ENCODE measurements around the gene KCNQ2. TPM values are rescaled to one million over a fixed set of nuclear protein-coding genes. Genes with fewer than 3 reads are reported as not detected.

The KCNQ2 gene
- total RNA-seq, 1 experiment from 2014 or later: not detected

DNA sequence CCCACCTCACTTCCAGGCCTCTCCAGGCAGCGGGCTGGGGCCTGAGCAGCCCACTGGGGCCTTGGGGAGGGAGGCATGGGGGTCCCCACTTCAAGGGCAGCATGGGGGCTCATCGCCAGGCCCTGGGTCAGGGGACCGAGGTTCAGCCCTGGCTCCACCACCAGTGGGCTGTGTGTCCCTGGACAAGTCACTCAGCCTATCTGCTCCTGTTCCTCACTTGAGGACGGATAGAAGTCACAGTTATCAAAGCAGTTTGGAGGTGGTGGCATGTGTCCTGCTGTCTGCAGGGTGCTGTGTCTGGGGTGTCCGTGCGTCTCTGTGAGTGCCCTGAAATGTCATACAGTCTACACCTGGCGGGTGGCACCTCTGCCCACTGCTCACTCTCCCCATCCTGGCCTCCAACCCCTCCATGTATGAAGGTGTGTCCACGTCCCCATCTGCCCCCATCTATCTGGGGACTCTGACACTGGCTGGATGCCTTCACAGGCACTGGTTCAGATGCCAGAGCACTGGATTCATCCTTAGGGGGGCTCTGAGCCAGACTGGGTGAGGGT lies 22.8 kb upstream of the KCNQ2 start:
- Mint-ChIP-seq H3K36me3 (ENCODE audit: insufficient read depth, unreplicated experiment) (peaks cover 5% of the 10 kb centered on the region), H3K4me3 (ENCODE audit: unreplicated experiment) (no peak overlapping the region), H3K27me3 (ENCODE audit: insufficient read depth, unreplicated experiment) (no peaks in the 10 kb centered on the region), H3K27ac (ENCODE audit: low read depth, unreplicated experiment) (no peak overlapping the region), H3K4me1 (ENCODE audit: insufficient read depth, unreplicated experiment) (no peaks in the 10 kb centered on the region), H3K9me3 (ENCODE audit: unreplicated experiment) (peaks cover 18% of the 10 kb centered on the region)
- POLR2A ChIA-PET: interaction anchor here (2.5 kb wide), 1 partner anchor 25 kb away, joined by 17 read pairs; the partner anchor contains the start of gene PPDPF
- TF ChIP-seq, protein P1, sequence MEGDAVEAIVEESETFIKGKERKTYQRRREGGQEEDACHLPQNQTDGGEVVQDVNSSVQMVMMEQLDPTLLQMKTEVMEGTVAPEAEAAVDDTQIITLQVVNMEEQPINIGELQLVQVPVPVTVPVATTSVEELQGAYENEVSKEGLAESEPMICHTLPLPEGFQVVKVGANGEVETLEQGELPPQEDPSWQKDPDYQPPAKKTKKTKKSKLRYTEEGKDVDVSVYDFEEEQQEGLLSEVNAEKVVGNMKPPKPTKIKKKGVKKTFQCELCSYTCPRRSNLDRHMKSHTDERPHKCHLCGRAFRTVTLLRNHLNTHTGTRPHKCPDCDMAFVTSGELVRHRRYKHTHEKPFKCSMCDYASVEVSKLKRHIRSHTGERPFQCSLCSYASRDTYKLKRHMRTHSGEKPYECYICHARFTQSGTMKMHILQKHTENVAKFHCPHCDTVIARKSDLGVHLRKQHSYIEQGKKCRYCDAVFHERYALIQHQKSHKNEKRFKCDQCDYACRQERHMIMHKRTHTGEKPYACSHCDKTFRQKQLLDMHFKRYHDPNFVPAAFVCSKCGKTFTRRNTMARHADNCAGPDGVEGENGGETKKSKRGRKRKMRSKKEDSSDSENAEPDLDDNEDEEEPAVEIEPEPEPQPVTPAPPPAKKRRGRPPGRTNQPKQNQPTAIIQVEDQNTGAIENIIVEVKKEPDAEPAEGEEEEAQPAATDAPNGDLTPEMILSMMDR (IDR thresholded peaks at IDR 0.05; ENCODE audit: unreplicated experiment): no peak
- no TSS peak for BruUV-seq (replicated peaks)
- intact Hi-C loops (cut with micrococcal nuclease): no loop called here
- DNase-seq (ENCODE audit: unreplicated experiment): no peak
- CTCF ChIA-PET: interaction anchor here (0.7 to 2.6 kb wide), 15 partner anchors 8 to 480 kb away, joined by 3 to 16 read pairs (median 5); partner anchors contain the start of genes PPDPF and PTK6

- CTCF ChIA-PET: interaction anchor here (0.6 to 1.3 kb wide), 9 partner anchors 9 to 566 kb away, joined by 3 to 5 read pairs (median 3); no protein-coding TSS in a partner anchor
These were observed 22.1 kb upstream of the KCNQ2 start for GRCh38 chr20:63494420-63495166.

DNA sequence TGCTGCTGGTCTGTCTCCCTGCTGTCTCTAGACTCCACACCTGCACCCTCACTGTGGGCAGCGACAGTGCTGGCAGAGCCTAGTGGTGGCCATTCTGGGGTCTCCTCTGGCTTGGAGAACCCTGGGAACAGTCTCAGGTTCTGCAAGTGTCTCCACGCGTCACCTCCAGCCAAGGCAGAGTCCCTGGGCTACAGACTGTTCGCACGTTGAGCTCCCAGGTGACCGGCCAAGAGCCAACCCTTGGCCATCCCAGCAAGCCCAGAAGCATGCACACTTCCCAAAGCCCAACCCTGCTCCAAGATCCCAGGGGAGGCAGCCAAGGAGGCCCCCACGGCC lies 21.6 kb upstream of the KCNQ2 start:
- H3K36me3 Mint-ChIP-seq (ENCODE audit: insufficient read depth, unreplicated experiment): peaks cover 5% of the 10 kb centered on the region
- CTCF ChIA-PET: interaction anchor here (0.6 to 1.3 kb wide), 7 partner anchors 10 to 567 kb away, joined by 3 to 4 read pairs (median 3); no protein-coding TSS in a partner anchor
- no TSS peak for BruUV-seq (replicated peaks)
- H3K9me3 Mint-ChIP-seq (ENCODE audit: unreplicated experiment): peaks cover 18% of the 10 kb centered on the region
- DNase-seq (ENCODE audit: unreplicated experiment): no peak
- no peak overlapping the region for H3K27ac Mint-ChIP-seq (ENCODE audit: low read depth, unreplicated experiment)
- H3K4me1 Mint-ChIP-seq (ENCODE audit: insufficient read depth, unreplicated experiment): no peaks in the 10 kb centered on the region
- intact Hi-C loops (cut with micrococcal nuclease): no loop called here
- TF ChIP-seq, protein P1 (IDR thresholded peaks at IDR 0.05; ENCODE audit: unreplicated experiment): no peak
- no peaks in the 10 kb centered on the region for H3K27me3 Mint-ChIP-seq (ENCODE audit: insufficient read depth, unreplicated experiment)
- POLR2A ChIA-PET: no interaction called here
- no peak overlapping the region for H3K4me3 Mint-ChIP-seq (ENCODE audit: unreplicated experiment)

More at GRCh38 chr20:63494420-63495166, 22.1 kb upstream of the KCNQ2 start:
- Mint-ChIP-seq H3K27me3 (ENCODE audit: insufficient read depth, unreplicated experiment) (no peaks in the 10 kb centered on the region), H3K4me1 (ENCODE audit: insufficient read depth, unreplicated experiment) (no peaks in the 10 kb centered on the region), H3K36me3 (ENCODE audit: insufficient read depth, unreplicated experiment) (peaks cover 5% of the 10 kb centered on the region), H3K27ac (ENCODE audit: low read depth, unreplicated experiment) (no peak overlapping the region), H3K9me3 (ENCODE audit: unreplicated experiment) (peaks cover 18% of the 10 kb centered on the region), H3K4me3 (ENCODE audit: unreplicated experiment) (no peak overlapping the region)
- TF ChIP-seq, protein P1 (IDR thresholded peaks at IDR 0.05; ENCODE audit: unreplicated experiment): no peak
- intact Hi-C loops (cut with micrococcal nuclease): no loop called here
- BruUV-seq (replicated peaks): no TSS peak
- DNase-seq (ENCODE audit: unreplicated experiment): no peak
- POLR2A ChIA-PET: no interaction called here

DNA sequence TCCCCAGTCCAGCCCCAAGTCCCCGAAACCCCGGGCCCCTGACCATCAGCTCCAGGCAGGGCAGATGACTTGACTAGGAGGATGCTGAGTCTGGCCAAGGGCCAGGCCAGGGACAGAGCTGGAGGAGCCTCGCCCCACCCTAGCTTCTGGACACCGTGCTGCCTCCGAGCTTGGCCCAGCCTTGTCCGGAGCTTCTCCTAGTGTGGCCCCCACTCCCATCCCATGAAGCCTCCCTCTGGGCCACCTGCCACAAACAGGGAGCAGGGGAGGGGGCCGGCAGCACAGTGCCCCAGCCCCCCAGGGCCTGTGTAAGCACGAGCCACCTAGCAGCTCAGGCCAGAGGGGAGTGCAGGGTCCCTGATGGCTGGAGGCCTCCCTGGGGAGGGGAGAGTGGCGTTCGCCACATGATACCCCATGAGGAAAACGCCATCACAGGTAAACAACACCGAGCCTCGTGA lies 21.1 kb upstream of the KCNQ2 start:
- TF ChIP-seq, protein P1 (IDR thresholded peaks at IDR 0.05; ENCODE audit: unreplicated experiment): no peak
- peaks cover 18% of the 10 kb centered on the region for H3K9me3 Mint-ChIP-seq (ENCODE audit: unreplicated experiment)
- no peak for DNase-seq (ENCODE audit: unreplicated experiment)
- no peaks in the 10 kb centered on the region for H3K27me3 Mint-ChIP-seq (ENCODE audit: insufficient read depth, unreplicated experiment)
- intact Hi-C loops (cut with micrococcal nuclease): no loop called here
- H3K4me1 Mint-ChIP-seq (ENCODE audit: insufficient read depth, unreplicated experiment): no peaks in the 10 kb centered on the region
- no TSS peak for BruUV-seq (replicated peaks)
- ChIA-PET POLR2A (interaction anchor here (0.7 kb wide), 1 partner anchor 8 kb away, joined by 3 read pairs; no protein-coding TSS in a partner anchor), CTCF (interaction anchor here (0.6 to 1.3 kb wide), 7 partner anchors 13 to 620 kb away, joined by 3 to 4 read pairs (median 3); no protein-coding TSS in a partner anchor)
- H3K4me3 Mint-ChIP-seq (ENCODE audit: unreplicated experiment): no peak overlapping the region
- H3K27ac Mint-ChIP-seq (ENCODE audit: low read depth, unreplicated experiment): no peak overlapping the region
- H3K36me3 Mint-ChIP-seq (ENCODE audit: insufficient read depth, unreplicated experiment): peaks cover 5% of the 10 kb centered on the region
